ENCODE results near the gene TFAP2B.

The TFAP2B gene

DNA sequence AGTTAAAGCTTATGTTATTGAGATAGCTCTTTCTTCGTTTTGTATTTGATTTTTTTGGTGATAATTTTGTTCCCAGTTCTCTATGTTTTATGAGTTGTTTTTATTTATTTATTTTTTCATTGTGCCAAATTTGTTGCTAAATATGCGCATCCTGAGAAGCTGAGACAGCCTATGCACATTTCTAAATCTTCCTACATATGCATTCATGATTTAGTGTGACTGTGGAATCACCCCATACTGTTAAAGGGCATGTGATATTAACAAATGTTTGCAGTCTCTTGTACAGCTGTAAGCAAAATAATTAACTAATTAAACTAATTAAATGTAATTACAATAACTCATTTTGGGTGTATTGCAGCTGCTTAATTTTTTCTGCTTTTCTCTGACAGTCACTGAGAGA is 10.4 kb downstream of the TFAP2B start:
- no peak overlapping the region for H3K4me2 ChIP-seq (ENCODE audit: low read depth, low read length, poor library complexity, severe bottlenecking)
- TF ChIP-seq EZH2phosphoT487 (conservative IDR thresholded peaks at IDR 0.05; ENCODE audit: low read length): no peak
- TF ChIP-seq, protein P1, sequence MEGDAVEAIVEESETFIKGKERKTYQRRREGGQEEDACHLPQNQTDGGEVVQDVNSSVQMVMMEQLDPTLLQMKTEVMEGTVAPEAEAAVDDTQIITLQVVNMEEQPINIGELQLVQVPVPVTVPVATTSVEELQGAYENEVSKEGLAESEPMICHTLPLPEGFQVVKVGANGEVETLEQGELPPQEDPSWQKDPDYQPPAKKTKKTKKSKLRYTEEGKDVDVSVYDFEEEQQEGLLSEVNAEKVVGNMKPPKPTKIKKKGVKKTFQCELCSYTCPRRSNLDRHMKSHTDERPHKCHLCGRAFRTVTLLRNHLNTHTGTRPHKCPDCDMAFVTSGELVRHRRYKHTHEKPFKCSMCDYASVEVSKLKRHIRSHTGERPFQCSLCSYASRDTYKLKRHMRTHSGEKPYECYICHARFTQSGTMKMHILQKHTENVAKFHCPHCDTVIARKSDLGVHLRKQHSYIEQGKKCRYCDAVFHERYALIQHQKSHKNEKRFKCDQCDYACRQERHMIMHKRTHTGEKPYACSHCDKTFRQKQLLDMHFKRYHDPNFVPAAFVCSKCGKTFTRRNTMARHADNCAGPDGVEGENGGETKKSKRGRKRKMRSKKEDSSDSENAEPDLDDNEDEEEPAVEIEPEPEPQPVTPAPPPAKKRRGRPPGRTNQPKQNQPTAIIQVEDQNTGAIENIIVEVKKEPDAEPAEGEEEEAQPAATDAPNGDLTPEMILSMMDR (IDR thresholded peaks at IDR 0.05; ENCODE audit: insufficient read depth, low read length, poor library complexity, severe bottlenecking): no peak
- H3K9me3 ChIP-seq (ENCODE audit: insufficient read depth, low read length): no peaks in the 10 kb centered on the region
- H2AFZ ChIP-seq (ENCODE audit: low read depth, low read length, severe bottlenecking): no peak overlapping the region
- H3K27me3 ChIP-seq (ENCODE audit: low read length): no peaks in the 10 kb centered on the region
- H3K36me3 ChIP-seq (ENCODE audit: low read length): no peaks in the 10 kb centered on the region
- H3K79me2 ChIP-seq (ENCODE audit: insufficient read depth, low read length): no peaks in the 10 kb centered on the region
- no peaks in the 10 kb centered on the region for H4K20me1 ChIP-seq (ENCODE audit: low read depth, low read length)
- H3F3A ChIP-seq (ENCODE audit: insufficient read depth): no peaks in the 10 kb centered on the region
- H3K27ac ChIP-seq (ENCODE audit: low read depth, low read length): no peak overlapping the region
- no peak overlapping the region for H3K4me3 ChIP-seq (ENCODE audit: insufficient read depth, low read length, poor library complexity, severe bottlenecking)
- no peak overlapping the region for H3K9ac ChIP-seq (ENCODE audit: low read length)
- H3K9me2 ChIP-seq (replicated peaks; ENCODE audit: insufficient read depth, low read length): no peaks in the 10 kb centered on the region

DNA sequence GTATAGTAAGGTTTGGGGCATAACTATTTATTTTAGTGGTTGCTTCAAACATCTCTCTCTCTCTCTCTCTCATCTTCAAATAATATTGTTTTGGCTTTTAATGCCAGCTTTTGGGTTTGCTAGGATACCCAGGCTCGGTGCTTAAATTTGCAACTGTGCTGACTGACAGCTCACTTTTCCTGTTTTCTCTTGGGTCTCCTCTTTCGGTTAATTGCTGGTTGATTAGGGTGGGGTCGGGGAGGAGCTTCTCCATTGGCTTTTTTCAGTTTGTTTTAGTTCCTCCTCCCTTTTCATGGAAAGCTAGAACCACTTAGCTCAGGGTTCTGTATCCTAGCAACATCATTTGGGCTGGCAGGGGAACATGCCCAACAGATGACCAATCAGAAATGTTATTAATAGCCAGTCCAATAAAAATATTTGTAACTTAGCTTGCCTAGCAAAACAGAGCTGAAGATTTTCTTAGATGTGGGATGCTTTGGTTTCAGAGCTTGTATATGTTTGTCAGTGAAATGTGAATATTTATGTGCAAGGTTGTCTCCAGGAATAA is 11.3 kb downstream of the TFAP2B start:
- no peaks in the 10 kb centered on the region for H3K79me2 ChIP-seq (ENCODE audit: insufficient read depth, low read length)
- H3K9me2 ChIP-seq (replicated peaks; ENCODE audit: insufficient read depth, low read length): no peaks in the 10 kb centered on the region
- H3F3A ChIP-seq (ENCODE audit: insufficient read depth): no peaks in the 10 kb centered on the region
- H4K20me1 ChIP-seq (ENCODE audit: low read depth, low read length): no peaks in the 10 kb centered on the region
- no peaks in the 10 kb centered on the region for H3K36me3 ChIP-seq (ENCODE audit: low read length)
- H3K4me2 ChIP-seq (ENCODE audit: low read depth, low read length, poor library complexity, severe bottlenecking): no peak overlapping the region
- no peak overlapping the region for H3K9ac ChIP-seq (ENCODE audit: low read length)
- no peaks in the 10 kb centered on the region for H3K27me3 ChIP-seq (ENCODE audit: low read length)
- no peak overlapping the region for H3K27ac ChIP-seq (ENCODE audit: low read depth, low read length)
- TF ChIP-seq, protein P1 (IDR thresholded peaks at IDR 0.05; ENCODE audit: insufficient read depth, low read length, poor library complexity, severe bottlenecking): no peak
- no peak for TF ChIP-seq EZH2phosphoT487 (conservative IDR thresholded peaks at IDR 0.05; ENCODE audit: low read length)
- H2AFZ ChIP-seq (ENCODE audit: low read depth, low read length, severe bottlenecking): no peak overlapping the region
- H3K9me3 ChIP-seq (ENCODE audit: insufficient read depth, low read length): no peaks in the 10 kb centered on the region
- H3K4me3 ChIP-seq (ENCODE audit: insufficient read depth, low read length, poor library complexity, severe bottlenecking): no peak overlapping the region

DNA sequence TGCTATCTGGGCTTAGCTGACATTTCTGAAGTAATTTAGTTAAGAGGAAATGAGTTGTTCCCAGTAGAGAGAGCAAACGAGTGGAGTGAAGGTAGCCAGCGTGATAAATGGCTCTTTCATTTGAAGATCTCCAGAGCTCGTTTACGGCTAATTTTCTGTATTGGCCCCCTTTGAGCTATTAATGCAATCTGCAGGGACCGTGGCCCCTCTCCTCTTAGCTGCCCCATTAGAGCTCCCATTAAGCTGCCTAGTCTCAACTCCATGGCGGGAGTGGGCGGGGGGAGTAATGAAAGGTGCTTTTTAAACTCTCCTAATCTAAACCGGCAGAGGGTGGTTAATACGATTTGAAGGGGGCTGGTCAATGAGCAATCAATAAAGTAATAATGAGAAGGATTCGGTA is 12.5 kb downstream of the TFAP2B start:
- no peaks in the 10 kb centered on the region for H3K9me3 ChIP-seq (ENCODE audit: insufficient read depth, low read length)
- no peaks in the 10 kb centered on the region for H3K27me3 ChIP-seq (ENCODE audit: low read length)
- TF ChIP-seq EZH2phosphoT487 (conservative IDR thresholded peaks at IDR 0.05; ENCODE audit: low read length): no peak
- TF ChIP-seq, protein P1 (IDR thresholded peaks at IDR 0.05; ENCODE audit: insufficient read depth, low read length, poor library complexity, severe bottlenecking): no peak
- no peak overlapping the region for H3K27ac ChIP-seq (ENCODE audit: low read depth, low read length)
- no peaks in the 10 kb centered on the region for H3K9me2 ChIP-seq (replicated peaks; ENCODE audit: insufficient read depth, low read length)
- H3K36me3 ChIP-seq (ENCODE audit: low read length): no peaks in the 10 kb centered on the region
- no peaks in the 10 kb centered on the region for H4K20me1 ChIP-seq (ENCODE audit: low read depth, low read length)
- H3K4me3 ChIP-seq (ENCODE audit: insufficient read depth, low read length, poor library complexity, severe bottlenecking): no peak overlapping the region
- H2AFZ ChIP-seq (ENCODE audit: low read depth, low read length, severe bottlenecking): no peak overlapping the region
- no peak overlapping the region for H3K9ac ChIP-seq (ENCODE audit: low read length)
- no peak overlapping the region for H3K4me2 ChIP-seq (ENCODE audit: low read depth, low read length, poor library complexity, severe bottlenecking)
- H3F3A ChIP-seq (ENCODE audit: insufficient read depth): no peaks in the 10 kb centered on the region
- H3K79me2 ChIP-seq (ENCODE audit: insufficient read depth, low read length): no peaks in the 10 kb centered on the region
